NAMALWA (cell line): Measurements from ENCODE around the gene GSTO2.

Experiments
- DNase-seq: peaks from one replicate; pipeline ENCODE4 v3.0.0-alpha.2; 2015; ENCODE audit warnings: low spot score

The GSTO2 gene

DNA sequence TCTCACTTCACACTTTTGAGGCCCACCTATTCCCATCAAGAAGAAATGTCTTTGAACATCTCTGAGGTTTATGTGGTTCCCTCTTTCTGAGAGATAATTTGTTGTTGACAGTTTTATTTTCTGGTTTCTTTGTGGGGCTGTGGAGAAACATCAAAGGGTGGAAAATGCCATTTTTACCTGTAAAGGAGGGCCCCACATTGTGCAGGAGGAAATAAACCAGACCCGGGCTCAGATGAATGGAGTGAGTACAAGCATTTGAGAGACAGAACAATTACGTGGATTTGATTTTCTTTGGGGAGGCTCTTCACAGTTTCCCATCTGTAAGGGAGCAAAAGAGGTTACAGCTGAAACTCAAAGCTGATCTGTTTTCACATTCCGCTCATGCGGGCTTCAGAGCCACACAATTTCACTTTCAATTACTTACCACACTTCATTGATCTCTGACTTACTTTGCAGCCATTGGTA is 39.5 kb downstream of the GSTO2 start:
- DNase-seq = no peak

DNA sequence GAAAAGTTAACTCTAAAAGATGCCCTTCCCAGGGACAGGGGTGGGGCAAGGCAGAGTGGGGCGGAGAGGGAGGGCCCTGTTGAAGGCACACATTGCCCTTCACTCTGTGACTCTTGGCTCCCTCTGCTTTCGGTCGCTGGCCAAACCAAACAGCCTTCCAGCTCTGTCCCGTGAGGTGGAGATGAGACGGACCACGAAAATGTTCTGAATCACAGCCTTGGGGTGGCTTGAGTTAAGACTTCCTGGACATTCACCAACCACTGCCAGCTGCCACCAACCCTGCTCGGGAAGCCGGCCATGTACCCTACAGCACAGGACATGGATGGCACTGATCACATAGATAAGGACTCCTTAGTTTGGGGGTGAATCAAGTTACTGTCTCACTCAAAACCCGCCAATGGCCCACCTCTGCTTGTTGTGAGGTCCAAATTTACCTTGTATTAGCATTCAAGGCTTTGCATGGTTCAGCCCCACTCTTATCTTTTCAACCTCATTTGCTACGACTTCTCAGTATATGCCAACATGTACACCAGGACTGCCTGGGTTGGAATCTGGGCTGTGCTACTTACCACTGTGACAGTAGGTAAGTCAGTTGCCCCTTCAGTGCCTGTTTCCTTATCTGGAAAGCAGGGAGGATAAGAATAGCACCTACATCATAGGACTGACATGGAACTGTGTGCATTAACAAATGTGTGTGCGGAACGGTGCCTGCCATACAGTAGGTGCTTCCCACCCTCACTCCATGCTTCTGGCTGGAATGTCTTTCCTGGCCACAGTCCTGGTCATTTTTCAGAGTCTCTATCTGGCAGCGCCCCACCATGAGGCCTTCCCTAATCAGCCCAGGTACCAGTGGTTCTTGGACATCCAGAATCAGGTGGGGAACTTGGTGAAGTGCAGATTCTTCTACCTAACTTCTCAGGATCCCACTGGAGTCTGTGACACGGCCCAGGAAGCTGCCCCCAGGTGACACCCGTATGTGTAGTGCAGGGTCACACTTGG is 41.3 kb downstream of the GSTO2 start:
- no peak for DNase-seq

DNA sequence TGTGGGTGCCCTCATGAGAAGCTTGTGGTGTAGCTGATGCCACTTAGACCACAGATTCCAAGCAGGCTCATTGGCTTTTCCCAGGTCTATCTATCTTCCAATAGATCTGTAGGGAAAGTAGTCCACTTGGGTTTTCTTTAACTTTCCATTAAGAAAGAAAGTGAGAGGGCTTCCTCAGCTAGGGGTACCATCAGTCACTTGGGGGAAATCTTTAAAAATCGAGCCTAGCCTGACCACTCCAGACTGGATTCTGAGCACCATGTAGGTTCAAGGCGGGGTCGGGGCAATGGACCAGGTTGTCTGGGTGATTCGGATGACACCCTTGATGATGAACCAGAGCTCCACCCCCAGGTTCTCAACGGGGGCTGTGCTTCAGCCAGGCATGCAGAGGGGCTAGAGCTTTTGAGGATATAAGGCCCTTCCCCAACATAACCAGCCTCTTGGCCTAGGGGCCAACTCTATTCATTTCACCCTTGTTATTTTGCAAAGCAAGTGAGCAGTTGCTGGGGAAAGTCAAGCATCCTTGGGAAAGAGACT is 42.3 kb downstream of the GSTO2 start:
- DNase-seq = no peak

DNA sequence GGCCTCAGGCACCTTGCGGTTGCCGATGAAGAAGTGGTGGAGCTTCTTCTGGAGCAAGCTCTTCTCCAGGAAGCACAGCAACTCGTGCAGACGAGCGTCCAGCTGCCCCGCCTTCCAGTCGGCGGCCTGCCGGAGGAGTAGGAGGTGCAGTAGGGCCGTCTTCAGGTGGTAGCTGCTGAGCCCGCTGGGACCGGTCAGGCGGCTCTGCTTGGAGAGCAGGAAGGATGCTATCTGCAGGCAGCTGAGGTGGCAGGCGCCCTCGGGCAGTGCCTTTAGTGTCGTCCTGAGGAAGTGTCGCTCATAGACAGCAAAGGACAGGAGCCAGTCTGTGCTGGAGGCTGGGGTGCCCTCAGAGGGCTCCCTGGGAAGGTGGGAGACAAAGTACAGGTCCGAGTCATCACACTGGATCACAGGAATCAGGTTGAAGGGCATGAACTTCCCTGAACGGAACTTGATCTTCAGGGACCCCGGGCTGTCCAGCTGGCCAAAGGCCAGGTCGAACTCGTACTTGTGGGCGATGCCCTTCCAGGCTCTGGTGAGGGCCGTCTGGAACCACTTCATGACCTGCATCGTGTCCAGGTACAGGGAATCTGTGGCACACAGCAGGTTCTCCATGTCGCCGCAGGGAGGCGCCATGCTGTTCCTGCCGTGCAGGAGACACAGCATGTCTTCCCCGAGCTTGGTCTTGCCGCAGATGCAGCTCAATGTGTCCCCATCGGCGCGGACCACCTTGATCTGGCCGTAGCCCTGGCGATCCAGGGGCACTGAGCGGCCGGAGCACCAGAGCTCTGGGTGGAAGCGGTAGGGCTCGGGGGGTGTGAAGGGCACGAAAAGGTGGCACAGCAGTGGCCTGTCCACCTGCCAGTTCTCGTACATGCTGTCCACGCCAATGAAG is 45.9 kb downstream of the GSTO2 start:
- DNase-seq = no peak

DNA sequence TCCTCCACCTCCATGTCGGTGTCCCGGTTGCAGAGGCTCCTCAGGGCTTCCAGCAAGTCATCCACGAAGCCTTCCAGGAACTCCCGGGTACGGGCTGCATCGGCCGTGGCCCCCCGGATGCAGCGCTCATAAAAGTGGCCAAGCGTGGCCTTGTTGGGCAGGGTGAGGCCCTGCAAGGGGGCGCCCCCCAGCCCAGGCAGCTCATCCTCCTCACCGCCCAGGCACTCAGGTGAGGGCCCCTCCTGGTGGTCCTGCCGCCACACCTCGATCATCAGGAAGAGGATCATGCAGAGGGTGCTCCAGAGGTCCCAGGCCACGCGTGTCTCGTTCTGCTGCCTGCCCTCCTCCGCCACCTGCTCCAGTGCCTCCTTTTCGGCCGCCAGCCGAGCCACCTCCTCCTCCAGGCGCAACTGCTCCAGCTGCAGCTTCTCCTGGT is 46.5 kb downstream of the GSTO2 start:
- no peak for DNase-seq

DNA sequence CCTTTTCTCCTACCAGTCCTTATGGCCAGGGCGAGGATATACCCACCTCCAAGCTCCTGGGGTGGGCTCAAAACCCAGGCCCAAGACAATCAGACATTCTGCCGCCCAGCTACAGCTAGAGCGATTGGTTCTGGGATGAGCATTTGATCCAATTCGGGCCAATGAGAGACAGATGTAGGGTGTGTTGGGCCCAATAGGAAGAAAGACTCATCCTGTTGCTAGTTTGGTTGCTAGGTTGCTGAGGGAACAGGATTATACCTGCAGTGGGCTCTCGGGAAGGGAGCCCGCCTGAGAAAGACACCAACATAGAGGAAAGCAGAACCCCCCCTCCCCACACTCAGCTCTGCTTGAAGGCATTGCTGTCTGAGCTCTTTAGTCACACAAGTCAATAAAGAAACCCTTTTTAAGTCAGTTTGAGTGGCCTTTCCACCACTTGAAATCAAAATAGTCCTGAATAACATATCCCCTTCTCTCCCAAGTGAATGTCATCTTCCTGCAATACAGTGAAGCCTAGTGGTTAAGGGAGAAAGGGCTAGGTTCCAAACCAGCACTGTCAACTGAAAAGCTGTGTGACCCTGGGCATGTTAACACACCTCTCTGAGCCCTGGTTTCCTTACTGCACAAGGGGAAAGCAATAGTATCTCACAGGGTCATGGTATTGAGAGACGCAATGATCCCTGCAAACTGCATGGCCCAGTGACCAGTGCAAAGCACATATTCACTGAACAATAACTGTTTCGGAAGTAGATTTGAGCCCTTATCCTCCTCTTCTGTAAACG is 47.5 kb downstream of the GSTO2 start:
- DNase-seq = no peak

DNA sequence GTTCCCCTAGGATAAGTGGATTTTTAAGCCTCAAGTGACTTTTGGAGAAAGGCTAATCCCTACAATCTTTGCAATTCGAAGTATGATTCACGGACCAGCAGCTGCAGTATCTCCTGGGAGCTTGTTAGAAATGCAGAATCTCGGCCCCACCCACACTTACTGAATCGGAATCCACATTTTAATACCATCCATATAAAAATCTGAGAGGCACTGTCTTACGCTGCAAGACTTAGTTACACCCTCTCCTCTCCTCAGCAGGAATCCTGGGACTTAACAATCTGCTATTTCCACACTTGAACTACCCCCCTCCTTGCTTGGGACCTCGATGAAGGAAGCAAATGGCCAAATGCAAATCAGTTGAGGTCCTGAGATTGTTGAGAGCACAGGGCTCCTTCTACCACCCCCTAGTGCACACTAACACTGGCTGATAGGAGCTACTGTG is 48.3 kb downstream of the GSTO2 start:
- DNase-seq = peak; percentile 20

DNA sequence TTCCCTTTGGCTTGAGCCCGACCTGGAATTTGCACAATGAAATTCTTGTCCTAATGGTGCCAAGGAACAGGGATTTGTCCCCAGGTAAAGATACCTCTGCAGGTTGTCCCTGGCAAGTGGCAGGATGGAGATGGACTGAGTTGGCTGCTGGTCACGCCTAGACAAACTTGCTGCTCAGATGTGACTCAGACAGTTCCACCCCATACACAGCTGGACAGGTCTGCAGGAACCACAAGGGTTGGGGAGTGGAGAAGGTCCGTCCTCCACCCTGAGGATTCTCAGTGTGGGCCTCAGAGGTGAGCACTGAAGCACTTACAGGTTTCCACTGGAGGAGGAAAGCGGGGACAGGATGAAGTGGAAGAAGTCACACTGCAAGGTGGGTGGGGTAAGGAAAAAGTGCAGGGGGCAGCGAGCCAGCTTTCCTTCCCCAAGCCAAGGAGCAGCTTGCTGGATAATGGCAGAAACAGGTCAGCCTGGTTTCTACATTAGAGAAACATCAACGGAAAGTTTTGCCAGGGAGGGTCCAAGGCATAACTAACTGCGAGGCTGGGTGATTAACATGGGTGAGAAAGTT is 48.8 kb downstream of the GSTO2 start:
- DNase-seq = no peak

DNA sequence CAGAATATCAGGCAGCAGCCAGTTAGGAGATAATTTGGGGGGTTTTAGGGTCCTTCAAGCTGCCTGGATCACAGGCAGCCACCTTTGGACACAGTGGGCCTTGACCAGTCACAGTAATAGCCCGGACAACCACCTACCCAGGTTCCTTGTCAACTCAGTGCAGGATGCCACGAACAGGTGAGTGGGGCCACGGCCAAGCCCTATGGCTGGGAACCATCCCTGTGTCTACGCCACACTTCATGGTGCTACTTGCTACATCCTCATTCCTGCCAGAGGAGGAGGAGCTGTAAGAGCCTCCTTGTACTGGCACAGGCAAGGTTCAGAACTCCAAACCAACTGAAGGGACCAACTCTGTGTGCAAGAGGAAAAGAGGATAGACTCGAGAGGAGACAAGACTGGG is 49.3 kb downstream of the GSTO2 start:
- no peak for DNase-seq

DNA sequence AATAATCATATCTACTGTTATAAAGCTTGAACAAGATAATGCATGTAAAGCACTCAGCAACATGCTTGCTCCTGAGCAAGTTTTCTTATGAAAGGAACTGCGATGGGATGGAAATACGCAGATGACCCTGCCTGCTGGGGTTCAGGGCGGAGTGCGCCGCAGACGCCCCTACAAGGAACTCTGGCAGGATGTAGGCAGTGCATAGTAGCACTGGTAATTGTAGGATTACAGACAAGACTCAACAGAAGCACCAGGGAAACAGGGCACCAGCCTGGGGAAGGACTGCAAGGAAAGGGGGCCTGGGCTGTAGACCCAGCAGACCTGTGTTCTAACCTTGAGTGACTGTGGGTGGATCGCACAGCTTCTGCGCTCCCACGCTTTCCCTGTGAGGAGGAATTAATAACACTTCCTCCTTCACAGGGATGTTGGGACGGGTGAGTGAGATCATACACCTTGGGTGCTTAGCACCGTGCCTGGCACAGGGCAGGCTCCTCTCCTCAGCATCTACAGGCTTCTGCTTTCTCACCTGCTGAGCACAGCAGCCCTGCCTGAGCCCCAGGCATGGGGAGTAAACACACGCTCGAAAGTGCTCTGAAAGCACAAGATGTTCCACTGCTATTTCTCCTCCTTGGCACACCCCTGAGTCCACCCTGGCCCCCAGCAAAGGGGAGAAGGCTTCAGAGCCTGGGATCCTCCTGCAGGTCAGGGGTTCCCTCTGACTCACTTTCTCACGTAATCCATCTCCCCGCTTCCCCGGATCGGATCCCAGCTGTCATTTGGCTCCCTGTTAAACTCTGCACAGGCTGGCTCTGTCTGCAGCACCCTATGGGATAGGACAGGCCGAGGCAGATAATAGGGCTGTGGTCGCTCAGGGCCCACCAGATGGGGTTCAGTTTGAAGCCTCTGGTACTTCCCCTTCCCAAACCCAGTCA is 50.1 kb downstream of the GSTO2 start:
- DNase-seq = no peak

DNA sequence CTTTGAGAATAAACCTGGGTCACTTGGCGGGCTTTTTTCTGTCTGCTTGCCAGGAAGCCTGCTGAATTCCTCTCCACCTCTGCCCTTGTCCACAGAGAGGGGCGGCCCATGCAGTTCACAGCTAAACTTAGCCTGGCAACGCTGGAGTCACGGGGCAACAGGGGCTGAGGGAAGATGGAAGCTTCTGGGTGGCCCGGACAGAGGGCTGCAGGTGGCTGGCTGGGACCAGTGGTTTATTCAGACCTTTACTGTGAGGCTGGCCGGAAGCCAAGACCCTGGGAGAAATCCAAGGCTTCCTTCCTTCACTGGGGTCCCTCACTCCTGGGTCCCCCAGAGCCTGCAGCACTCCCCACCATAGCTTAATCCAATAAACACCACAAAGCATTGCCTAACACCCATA is 52.2 kb downstream of the GSTO2 start:
- no peak for DNase-seq

DNA sequence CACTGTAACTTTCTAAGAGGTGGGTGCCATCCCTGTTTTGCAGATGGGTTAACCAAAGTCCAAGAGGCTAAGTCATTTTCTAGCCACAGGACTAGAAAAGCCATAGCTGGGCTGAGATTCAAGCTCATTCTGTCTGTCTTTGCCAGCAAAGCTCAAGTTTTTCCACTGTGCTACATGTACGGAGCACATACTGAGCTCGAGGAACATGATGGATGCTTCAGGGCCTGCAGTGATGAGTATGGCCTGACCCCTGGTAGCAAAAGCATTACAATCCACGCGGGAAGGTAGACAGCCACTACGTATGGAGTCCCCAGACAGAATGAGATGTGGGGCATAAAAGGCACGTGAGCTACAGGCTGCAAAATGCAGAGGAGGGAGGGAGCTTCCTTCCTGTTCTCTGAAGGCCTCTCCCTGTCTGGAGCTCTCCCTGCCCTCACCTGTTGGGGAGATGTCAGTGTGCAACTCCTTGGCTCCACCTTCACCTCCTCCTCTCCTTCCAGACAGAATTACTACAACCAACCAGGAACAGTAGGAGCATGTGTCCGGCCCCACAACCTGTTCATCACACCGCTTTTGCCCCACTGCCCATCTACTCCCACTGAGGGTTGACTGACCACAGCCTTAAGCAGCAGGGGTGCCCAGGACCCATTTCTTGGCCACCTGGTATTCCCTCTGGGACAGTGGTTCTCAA is 52.9 kb downstream of the GSTO2 start:
- no peak for DNase-seq

DNA sequence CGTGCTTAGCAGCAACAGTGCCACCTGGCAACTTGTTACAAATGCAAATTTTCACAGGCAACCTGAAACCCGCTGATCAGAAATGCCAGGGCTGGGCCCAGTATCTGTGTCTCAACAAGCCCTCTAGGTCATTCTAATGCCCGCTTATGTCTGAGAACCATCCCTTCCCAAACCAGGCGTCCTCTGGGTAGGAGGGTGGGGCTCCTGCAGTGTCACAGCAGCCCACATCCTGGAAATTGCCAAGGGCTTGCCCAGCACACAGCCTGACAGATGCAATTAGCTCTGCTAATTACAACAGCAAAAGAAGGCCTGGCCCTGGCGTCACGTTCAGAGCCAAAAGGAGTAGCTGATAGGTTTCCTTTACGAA is 53.4 kb downstream of the GSTO2 start:
- peak; percentile 47 for DNase-seq

DNA sequence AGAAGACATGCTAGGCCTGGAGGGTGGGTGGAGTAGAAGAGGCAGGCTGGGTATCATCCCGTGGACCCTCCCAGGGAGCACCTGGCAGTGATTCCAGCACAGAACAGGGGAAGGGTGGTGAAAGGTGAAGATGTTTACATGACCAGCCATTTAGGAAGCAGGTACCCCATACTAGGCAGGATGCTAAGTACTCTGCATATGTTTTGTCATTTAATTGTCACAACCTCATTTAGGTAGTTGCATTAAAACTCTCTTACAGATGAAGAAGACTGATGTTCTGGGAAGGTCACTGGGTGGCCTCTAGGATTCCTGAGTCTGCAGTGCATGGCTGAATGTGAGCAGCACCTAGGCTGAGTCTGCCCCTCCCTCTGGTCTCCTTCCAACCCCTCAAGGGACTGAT is 54.1 kb downstream of the GSTO2 start:
- DNase-seq = no peak

DNA sequence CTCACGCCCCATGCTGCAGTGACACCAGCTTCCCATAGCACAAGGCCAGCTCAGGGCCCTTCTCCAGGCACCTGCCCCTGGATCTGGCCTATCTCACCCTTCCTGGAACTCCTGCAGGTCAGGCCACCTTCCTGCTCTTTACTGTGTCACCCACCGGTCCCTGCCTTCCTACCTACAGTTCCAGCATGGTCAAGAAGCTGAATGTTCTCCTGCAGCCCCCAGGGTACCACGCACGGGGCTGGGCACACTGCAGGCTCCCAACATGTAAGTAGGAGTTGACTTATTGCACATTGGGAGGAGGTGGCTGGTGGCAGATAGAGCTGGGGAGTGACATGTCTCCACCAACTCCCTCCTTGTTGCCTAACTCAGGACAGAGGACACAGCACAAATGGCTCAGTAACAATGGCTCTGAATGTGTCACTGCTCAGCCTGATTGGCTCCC is 54.8 kb downstream of the GSTO2 start:
- no peak for DNase-seq

DNA sequence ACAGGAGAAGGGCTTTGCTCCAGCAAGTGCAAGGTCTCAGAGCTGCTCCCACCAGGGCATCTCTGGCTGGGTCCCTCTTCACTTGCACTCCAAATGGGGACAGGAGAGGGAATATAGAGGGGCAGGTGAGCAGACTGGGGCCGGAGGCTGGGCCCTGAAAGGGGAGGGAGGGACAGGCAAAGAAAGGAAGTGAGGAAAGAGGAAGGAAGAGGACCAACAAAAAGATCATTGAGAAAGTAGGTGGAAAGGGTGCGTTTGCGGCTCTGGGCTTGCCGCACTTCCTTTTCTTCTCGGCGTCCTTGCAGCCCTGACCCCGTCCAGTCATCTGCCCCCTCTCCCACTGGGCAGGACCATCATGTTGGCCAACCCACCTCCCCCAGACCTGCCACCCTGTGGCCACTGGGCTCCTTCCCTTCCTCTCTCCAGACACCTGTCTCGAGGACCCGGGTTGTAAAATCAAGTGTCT is 55.3 kb downstream of the GSTO2 start:
- no peak for DNase-seq

DNA sequence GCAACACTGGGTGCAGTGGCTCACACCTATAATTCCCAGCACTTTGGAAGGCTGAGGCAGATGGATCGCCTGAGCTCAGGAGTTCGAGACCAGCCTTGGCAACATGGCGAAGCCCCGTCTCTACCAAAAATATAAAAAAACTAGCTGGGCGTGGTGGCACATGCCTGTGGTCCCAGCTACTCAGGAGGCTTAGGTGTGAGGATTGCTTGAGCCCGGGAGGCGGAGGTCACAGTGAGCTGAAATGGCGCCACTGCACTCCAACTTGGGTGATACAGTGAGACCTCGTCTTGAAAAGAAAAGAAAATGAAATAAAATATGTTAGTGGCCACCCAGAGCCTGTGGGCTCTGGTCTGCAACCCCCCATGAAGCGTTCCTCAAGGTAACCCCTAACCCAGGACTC is 55.9 kb downstream of the GSTO2 start:
- DNase-seq = no peak

DNA sequence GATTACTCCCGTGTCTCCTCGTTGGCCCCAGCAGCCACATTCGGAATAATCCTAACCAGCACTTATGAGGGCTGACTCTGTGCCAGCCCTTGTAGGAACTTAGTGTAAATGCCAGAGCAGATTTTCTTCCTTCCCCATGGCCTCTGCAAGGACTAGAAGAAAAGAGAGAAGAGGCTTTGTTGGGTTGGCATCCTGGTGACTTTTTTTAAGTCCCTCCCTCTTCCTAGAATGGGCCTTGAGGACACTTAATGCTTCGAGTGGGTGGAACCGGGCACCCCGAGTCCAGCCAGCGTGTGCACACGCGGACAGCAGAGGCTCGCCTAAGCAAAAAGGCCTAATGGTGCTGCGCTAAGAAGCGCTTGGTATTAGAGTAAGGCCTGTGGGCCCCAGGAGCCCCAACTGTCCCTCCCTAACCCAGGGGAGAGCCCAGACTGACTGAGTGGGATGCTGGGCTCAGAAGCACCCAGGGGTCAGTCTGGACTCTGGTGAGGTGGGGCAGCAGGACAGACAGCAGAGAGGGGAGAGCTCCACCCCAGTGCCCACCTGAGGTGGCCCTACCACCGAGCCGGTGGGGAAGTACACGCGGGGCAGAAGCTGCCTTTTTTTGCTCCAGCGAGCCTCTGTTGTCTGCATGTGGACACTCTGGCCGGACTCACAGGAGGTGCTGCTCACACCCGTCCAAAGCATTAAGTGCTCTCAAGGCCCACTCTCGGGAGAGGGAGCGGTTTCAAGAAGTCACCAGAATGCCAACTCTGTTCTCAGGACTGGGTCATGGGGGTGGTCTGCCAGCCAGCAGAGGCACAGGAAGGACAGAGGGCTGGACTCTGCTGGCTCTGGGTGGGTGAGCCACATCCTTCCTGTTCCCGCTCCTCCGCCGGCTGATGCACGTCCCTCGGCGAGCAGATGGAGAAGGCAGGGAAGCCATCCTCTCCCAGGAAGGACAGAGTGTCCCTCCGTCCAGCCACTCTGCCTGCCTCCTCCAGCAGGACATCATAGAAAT is 56.8 kb downstream of the GSTO2 start:
- no peak for DNase-seq
